ENCODE measurements around the gene NLGN4X.

DNA sequence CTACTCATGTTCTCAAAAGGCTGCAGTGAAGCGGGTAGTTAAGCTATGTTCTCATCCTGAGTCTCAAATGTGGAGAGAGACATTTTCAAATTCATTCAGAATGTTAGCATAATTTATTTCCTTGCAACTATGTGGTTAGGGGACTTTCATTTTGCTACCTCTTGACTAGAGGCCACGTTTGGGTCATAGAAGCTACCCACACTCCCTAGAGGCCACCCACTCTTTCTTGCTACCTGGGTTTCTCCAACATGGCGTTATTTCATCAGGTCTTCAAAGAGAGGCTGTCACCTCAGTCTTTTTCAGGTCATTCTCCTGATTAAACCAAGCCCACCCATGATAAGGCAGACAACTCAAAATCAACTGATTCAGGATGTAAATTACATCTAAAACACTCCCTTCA is 34.3 kb upstream of the NLGN4X start:
- TF ChIP-seq, protein P1, sequence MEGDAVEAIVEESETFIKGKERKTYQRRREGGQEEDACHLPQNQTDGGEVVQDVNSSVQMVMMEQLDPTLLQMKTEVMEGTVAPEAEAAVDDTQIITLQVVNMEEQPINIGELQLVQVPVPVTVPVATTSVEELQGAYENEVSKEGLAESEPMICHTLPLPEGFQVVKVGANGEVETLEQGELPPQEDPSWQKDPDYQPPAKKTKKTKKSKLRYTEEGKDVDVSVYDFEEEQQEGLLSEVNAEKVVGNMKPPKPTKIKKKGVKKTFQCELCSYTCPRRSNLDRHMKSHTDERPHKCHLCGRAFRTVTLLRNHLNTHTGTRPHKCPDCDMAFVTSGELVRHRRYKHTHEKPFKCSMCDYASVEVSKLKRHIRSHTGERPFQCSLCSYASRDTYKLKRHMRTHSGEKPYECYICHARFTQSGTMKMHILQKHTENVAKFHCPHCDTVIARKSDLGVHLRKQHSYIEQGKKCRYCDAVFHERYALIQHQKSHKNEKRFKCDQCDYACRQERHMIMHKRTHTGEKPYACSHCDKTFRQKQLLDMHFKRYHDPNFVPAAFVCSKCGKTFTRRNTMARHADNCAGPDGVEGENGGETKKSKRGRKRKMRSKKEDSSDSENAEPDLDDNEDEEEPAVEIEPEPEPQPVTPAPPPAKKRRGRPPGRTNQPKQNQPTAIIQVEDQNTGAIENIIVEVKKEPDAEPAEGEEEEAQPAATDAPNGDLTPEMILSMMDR (IDR thresholded peaks at IDR 0.05; ENCODE audit: low read length) = no peak
- TF ChIP-seq EZH2 (optimal IDR thresholded peaks at IDR 0.05; ENCODE audit: low read depth, low read length) = no peak
